ENCODE measurements around the gene HCFC1. TPM values are rescaled to one million over a fixed set of nuclear protein-coding genes. Genes with fewer than 3 reads are reported as not detected.

The HCFC1 gene
- polyA plus RNA-seq, 1 of the 3 experiments (the other 2 are of a cell fraction), result 9.5 TPM

GRCh38 chrX:153950127-153950526 is 21.5 kb downstream of the HCFC1 start (continued):
- TF ChIP-seq CHD2 (IDR thresholded peaks at IDR 0.05; ENCODE audit: low read length, partially characterized antibody), result no peak
- no peak for TF ChIP-seq FOXM1 (IDR thresholded peaks at IDR 0.05; ENCODE audit: low read depth)

DNA sequence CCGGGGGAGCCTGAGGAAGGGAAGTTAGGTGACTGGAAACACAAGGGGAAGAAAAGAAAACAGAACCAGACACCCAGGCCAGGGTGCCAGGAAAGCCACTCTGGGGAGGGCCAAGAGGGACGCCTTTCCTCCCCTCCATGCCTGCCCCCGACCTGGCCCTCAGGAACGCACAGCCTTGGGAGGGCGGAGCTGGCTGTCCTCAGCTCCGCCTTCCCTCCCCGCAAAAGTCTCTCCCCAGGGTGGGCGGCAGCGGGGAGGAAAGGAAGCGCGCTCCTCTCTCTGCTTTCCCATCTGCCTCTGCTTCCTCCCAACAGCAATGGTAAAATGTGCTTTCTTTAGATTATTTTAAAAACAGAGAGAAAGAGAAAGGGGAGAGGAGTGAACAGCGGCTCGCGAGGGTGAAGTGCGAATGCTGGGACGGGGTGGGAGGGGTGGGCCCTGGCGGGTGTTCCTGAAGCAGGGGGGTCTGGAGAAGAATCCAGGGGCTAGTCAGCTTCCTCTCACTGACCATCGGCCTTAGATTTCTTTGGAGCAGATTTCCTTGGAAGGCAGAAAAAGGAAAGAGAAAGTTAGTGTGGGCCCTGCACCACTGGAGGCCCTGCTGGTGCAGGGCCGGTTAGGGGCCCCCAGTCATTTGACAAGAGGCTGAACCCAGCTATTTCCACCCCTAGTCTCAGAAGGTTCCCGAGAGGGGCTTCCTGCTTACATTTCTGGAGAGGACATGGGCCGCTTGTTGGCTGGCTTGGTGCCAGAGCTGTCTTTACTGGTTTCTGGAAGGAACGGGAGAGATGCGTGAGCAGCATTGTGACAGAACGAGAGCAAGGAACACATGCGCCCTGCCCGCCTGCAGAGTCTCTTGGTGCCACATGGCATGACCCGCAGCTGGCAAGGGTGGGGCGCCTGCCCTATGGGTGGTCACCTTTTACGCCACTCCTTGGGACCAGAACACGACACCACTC is 22.5 kb downstream of the HCFC1 start:
- no peak overlapping the region for H3K4me2 ChIP-seq
- peaks cover 19% of the 10 kb centered on the region for H3F3A ChIP-seq (replicated peaks; ENCODE audit: insufficient read depth)
- no peaks in the 10 kb centered on the region for H3K9me2 ChIP-seq
- no peak overlapping the region for H3K4me3 ChIP-seq (ENCODE audit: low read depth in 2 of 2, low read length in 1 of 2)
- H3K36me3 ChIP-seq (replicated peaks in 1 of 2; ENCODE audit: control insufficient read depth in 1 of 2, insufficient read depth in 2 of 2, low read length in 1 of 2), result peaks cover 13 to 65% of the 10 kb centered on the region in 2 experiments
- TF ChIP-seq FOSL2 (IDR thresholded peaks at IDR 0.05; ENCODE audit: borderline replicate concordance, low read depth), result no peak
- TF ChIP-seq ELF1 (IDR thresholded peaks at IDR 0.05), result no peak
- TF ChIP-seq FOXM1 (IDR thresholded peaks at IDR 0.05; ENCODE audit: low read depth), result no peak
- TF ChIP-seq, protein P1, sequence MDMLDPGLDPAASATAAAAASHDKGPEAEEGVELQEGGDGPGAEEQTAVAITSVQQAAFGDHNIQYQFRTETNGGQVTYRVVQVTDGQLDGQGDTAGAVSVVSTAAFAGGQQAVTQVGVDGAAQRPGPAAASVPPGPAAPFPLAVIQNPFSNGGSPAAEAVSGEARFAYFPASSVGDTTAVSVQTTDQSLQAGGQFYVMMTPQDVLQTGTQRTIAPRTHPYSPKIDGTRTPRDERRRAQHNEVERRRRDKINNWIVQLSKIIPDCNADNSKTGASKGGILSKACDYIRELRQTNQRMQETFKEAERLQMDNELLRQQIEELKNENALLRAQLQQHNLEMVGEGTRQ (IDR thresholded peaks at IDR 0.05; ENCODE audit: borderline replicate concordance, low read depth, low read length), result no peak
- TF ChIP-seq CHD2 (IDR thresholded peaks at IDR 0.05; ENCODE audit: low read length, partially characterized antibody), result no peak
- TF ChIP-seq TCF12 (IDR thresholded peaks at IDR 0.05), result no peak
- no peak for TF ChIP-seq RAD21 (IDR thresholded peaks at IDR 0.05; ENCODE audit: low read length)
- TF ChIP-seq NRF1 (IDR thresholded peaks at IDR 0.05; ENCODE audit: low read depth, low read length), result no peak
- TF ChIP-seq GABPA (IDR thresholded peaks at IDR 0.05; ENCODE audit: low read depth), result no peak
- TF ChIP-seq, protein P2, sequence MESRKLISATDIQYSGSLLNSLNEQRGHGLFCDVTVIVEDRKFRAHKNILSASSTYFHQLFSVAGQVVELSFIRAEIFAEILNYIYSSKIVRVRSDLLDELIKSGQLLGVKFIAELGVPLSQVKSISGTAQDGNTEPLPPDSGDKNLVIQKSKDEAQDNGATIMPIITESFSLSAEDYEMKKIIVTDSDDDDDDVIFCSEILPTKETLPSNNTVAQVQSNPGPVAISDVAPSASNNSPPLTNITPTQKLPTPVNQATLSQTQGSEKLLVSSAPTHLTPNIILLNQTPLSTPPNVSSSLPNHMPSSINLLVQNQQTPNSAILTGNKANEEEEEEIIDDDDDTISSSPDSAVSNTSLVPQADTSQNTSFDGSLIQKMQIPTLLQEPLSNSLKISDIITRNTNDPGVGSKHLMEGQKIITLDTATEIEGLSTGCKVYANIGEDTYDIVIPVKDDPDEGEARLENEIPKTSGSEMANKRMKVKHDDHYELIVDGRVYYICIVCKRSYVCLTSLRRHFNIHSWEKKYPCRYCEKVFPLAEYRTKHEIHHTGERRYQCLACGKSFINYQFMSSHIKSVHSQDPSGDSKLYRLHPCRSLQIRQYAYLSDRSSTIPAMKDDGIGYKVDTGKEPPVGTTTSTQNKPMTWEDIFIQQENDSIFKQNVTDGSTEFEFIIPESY (IDR thresholded peaks at IDR 0.05; ENCODE audit: borderline replicate concordance, low read depth), result no peak
- no peak for TF ChIP-seq PBX3 (IDR thresholded peaks at IDR 0.05)
- TF ChIP-seq MEF2A (IDR thresholded peaks at IDR 0.05; ENCODE audit: borderline replicate concordance, low read depth), result no peak
- no peak for TF ChIP-seq GATA2 (CRISPR knock-in tag; IDR thresholded peaks at IDR 0.05)
- TF ChIP-seq YY1 (IDR thresholded peaks at IDR 0.05; ENCODE audit: low read depth), result no peak
- TF ChIP-seq, protein P3, sequence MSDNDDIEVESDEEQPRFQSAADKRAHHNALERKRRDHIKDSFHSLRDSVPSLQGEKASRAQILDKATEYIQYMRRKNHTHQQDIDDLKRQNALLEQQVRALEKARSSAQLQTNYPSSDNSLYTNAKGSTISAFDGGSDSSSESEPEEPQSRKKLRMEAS (IDR thresholded peaks at IDR 0.05; ENCODE audit: low read depth), result no peak
- no peak for TF ChIP-seq REST (IDR thresholded peaks at IDR 0.05; ENCODE audit: low read depth, low read length)
- no peak for TF ChIP-seq TAF1 (IDR thresholded peaks at IDR 0.05; ENCODE audit: borderline replicate concordance, low read depth, low read length)
- TF ChIP-seq RCOR1 (IDR thresholded peaks at IDR 0.05; ENCODE audit: low read length), result no peak
- H3K4me1 ChIP-seq (ENCODE audit: control insufficient read depth in 1 of 2, insufficient read depth in 2 of 2, low read depth in 1 of 2, low read length in 1 of 2), result peaks cover 0 to 2% of the 10 kb centered on the region in 2 experiments; a peak in 1 of 4 replicates
- H3K27me3 ChIP-seq (ENCODE audit: insufficient read depth), result no peaks in the 10 kb centered on the region
- WGBS (ENCODE audit: low lambda C conversion rate), result 95% methylated on average over 24 of the region's 30 CpGs
- no peak overlapping the region for H3K27ac ChIP-seq (ENCODE audit: low read depth in 2 of 2, low read length in 1 of 2)
- H3K79me2 ChIP-seq (ENCODE audit: insufficient read depth), result no peaks in the 10 kb centered on the region
- no peaks in the 10 kb centered on the region for H3K9me3 ChIP-seq
- no peak overlapping the region for H2AFZ ChIP-seq (ENCODE audit: low read depth)
- peaks cover 14% of the 10 kb centered on the region; the same call in 1 of the 2 replicates for H4K20me1 ChIP-seq (ENCODE audit: insufficient read depth)
- no peak overlapping the region for H3K9ac ChIP-seq
- CTCF ChIA-PET, result interaction anchor here (1.1 to 11.8 kb wide), 10 partner anchors 9 to 991 kb away, joined by 3 to 271 read pairs (median 4); partner anchors contain the start of genes ARHGAP4, HCFC1, NAA10 and PLXNB3
- no peak for DNase-seq
- POLR2A ChIA-PET, result no interaction called here
